Measurements from ENCODE around the gene RBPJ. TPM values are rescaled to one million over a fixed set of nuclear protein-coding genes. Genes with fewer than 3 reads are reported as not detected.

The RBPJ gene
- total RNA-seq, 1 donor from 2014 or later: 121 TPM

DNA sequence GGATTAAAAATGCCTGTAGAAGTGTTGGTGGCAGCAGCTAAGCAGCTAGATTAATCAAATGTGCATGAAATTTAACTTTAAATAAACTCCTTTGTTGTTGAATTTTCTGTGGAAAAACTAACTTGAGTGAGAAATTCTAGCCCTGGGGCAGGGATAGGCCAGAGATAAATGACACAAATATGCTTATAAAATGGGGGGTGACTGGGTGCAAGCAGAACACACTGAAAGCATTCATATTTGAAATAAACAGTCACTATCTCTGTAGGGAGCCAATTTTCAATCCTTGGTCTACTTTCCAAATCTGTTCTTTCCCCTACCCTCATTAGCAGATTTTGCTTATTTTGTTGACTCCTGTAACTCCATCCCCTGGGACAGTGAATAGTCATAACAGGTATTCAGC is 47.9 kb downstream of the RBPJ start:
- no peak for DNase-seq
- H3K36me3 Mint-ChIP-seq (ENCODE audit: unreplicated experiment): no peaks in the 10 kb centered on the region
- H3K9me3 Mint-ChIP-seq (ENCODE audit: unreplicated experiment): no peaks in the 10 kb centered on the region
- TF ChIP-seq, protein P1, sequence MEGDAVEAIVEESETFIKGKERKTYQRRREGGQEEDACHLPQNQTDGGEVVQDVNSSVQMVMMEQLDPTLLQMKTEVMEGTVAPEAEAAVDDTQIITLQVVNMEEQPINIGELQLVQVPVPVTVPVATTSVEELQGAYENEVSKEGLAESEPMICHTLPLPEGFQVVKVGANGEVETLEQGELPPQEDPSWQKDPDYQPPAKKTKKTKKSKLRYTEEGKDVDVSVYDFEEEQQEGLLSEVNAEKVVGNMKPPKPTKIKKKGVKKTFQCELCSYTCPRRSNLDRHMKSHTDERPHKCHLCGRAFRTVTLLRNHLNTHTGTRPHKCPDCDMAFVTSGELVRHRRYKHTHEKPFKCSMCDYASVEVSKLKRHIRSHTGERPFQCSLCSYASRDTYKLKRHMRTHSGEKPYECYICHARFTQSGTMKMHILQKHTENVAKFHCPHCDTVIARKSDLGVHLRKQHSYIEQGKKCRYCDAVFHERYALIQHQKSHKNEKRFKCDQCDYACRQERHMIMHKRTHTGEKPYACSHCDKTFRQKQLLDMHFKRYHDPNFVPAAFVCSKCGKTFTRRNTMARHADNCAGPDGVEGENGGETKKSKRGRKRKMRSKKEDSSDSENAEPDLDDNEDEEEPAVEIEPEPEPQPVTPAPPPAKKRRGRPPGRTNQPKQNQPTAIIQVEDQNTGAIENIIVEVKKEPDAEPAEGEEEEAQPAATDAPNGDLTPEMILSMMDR (IDR thresholded peaks at IDR 0.05; ENCODE audit: partially characterized antibody, unreplicated experiment): no peak
- H3K4me1 Mint-ChIP-seq (ENCODE audit: low read depth, unreplicated experiment): peaks cover 33% of the 10 kb centered on the region
- no peak overlapping the region for H3K27ac Mint-ChIP-seq (ENCODE audit: unreplicated experiment)
- H3K27me3 Mint-ChIP-seq (ENCODE audit: unreplicated experiment): no peaks in the 10 kb centered on the region
- H3K4me3 Mint-ChIP-seq (ENCODE audit: unreplicated experiment): no peak overlapping the region

DNA sequence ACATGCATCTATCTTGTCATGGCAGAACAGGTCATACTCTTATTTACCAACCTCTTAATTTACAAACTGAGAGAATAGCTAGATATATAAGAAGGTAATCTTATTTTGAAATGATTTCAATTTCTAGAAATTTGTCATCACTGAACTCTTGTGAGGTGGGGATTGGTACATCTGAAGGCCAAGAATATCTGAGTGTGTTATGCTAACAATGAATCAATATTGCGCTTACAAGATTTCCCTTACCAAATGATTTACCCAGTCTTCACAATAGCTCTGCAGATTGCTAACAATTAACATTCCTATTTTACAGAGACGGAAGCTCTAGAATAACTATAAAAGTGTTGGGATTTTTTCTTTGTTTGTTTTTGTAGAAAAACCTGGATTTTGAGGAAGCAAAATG is 48.3 kb downstream of the RBPJ start:
- no peak for DNase-seq
- H3K4me1 Mint-ChIP-seq (ENCODE audit: low read depth, unreplicated experiment): peaks cover 33% of the 10 kb centered on the region
- H3K4me3 Mint-ChIP-seq (ENCODE audit: unreplicated experiment): no peak overlapping the region
- H3K27me3 Mint-ChIP-seq (ENCODE audit: unreplicated experiment): no peaks in the 10 kb centered on the region
- no peaks in the 10 kb centered on the region for H3K9me3 Mint-ChIP-seq (ENCODE audit: unreplicated experiment)
- TF ChIP-seq, protein P1 (IDR thresholded peaks at IDR 0.05; ENCODE audit: partially characterized antibody, unreplicated experiment): no peak
- H3K27ac Mint-ChIP-seq (ENCODE audit: unreplicated experiment): no peak overlapping the region
- no peaks in the 10 kb centered on the region for H3K36me3 Mint-ChIP-seq (ENCODE audit: unreplicated experiment)

DNA sequence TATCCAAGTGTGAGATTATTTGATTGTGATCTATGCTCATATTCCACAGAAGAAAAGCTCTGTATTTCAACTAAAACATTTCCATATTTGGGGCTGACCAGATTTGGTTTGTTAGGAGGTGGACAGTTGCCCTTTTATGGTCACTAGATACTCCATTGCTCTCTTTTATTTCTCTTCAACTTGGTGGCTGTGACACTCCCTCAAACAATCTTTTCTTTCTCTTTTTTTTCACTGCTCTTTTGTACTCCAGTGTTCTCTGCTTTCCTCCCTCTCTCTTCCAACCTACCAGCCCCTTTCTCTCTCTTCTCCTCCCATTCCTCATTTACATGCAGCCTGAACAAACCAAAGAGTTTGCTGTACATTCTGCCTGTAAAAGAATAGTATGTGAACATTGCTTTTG is 48.8 kb downstream of the RBPJ start:
- Mint-ChIP-seq H3K27ac (ENCODE audit: unreplicated experiment) (no peak overlapping the region), H3K4me3 (ENCODE audit: unreplicated experiment) (no peak overlapping the region), H3K4me1 (ENCODE audit: low read depth, unreplicated experiment) (peaks cover 33% of the 10 kb centered on the region), H3K27me3 (ENCODE audit: unreplicated experiment) (no peaks in the 10 kb centered on the region), H3K9me3 (ENCODE audit: unreplicated experiment) (no peaks in the 10 kb centered on the region), H3K36me3 (ENCODE audit: unreplicated experiment) (no peaks in the 10 kb centered on the region)
- DNase-seq: no peak
- TF ChIP-seq, protein P1 (IDR thresholded peaks at IDR 0.05; ENCODE audit: partially characterized antibody, unreplicated experiment): no peak

DNA sequence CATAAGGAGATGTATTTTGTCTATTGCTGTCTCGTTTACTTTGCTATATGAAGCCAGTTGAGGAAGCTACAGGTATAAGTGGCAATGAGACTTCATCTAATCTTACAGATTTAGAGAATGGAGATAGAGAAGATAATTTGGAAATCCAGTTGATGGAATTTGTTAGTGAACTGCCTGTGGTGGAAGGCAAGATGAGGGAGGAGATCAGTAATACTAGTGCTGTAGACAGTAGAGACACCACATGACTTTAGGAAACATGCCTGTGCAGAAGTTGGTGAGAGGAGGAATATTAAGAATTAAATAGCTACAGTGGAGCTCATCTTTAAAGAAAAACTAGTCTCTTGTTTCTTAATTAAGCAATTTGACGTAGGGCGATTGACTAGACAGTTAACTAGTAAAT is 51.3 kb downstream of the RBPJ start:
- Mint-ChIP-seq H3K4me1 (ENCODE audit: low read depth, unreplicated experiment) (peaks cover 42% of the 10 kb centered on the region), H3K36me3 (ENCODE audit: unreplicated experiment) (no peaks in the 10 kb centered on the region), H3K27ac (ENCODE audit: unreplicated experiment) (no peak overlapping the region), H3K4me3 (ENCODE audit: unreplicated experiment) (no peak overlapping the region), H3K9me3 (ENCODE audit: unreplicated experiment) (no peaks in the 10 kb centered on the region), H3K27me3 (ENCODE audit: unreplicated experiment) (peaks cover 2% of the 10 kb centered on the region)
- TF ChIP-seq, protein P1 (IDR thresholded peaks at IDR 0.05; ENCODE audit: partially characterized antibody, unreplicated experiment): no peak
- no peak for DNase-seq

DNA sequence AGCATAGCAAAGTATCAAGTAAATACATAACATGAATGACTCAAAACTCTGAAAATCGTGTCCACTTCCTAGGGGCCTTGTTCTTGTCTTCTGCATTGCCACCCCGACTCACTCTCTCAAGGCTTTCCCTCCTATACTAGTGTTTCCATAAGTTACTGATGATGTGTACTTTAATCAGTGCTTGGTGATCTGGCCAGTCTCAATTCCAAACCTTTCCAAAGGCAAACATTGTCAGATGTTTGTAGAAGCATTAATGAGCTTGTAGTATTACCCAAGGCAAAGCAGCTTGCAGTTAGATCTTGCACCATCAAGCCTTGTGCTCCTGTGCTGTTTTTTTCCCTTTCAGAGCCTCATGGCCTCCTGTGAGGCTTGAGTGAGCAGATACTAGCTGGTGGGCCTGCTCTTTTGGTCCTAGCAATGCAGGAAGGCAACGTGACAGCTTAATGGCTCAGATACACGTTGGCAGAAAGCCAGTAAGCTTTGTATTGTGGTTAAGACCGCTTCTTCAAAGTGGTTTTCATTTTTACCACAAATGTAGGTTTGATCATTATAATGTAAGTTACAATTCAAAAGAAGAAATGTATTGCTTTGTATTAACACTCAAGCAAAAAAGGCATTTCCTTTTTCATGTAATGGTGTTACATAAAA is 51.8 kb downstream of the RBPJ start:
- no peaks in the 10 kb centered on the region for H3K9me3 Mint-ChIP-seq (ENCODE audit: unreplicated experiment)
- no peaks in the 10 kb centered on the region for H3K36me3 Mint-ChIP-seq (ENCODE audit: unreplicated experiment)
- peaks cover 2% of the 10 kb centered on the region for H3K27me3 Mint-ChIP-seq (ENCODE audit: unreplicated experiment)
- H3K4me3 Mint-ChIP-seq (ENCODE audit: unreplicated experiment): no peak overlapping the region
- no peak for DNase-seq
- no peak overlapping the region for H3K27ac Mint-ChIP-seq (ENCODE audit: unreplicated experiment)
- peaks cover 41% of the 10 kb centered on the region for H3K4me1 Mint-ChIP-seq (ENCODE audit: low read depth, unreplicated experiment)
- TF ChIP-seq, protein P1 (IDR thresholded peaks at IDR 0.05; ENCODE audit: partially characterized antibody, unreplicated experiment): no peak

All from glutamatergic neuron (in vitro differentiated cells).